CD4-positive, alpha-beta T cell treated with Interleukin-21 for 1 hour (primary cell): ENCODE measurements around the gene MARK3.

Source experiments
- DNase-seq: peaks from one replicate; pipeline ENCODE4 v3.0.0-alpha.2; 2020

MARK3 gene

DNA sequence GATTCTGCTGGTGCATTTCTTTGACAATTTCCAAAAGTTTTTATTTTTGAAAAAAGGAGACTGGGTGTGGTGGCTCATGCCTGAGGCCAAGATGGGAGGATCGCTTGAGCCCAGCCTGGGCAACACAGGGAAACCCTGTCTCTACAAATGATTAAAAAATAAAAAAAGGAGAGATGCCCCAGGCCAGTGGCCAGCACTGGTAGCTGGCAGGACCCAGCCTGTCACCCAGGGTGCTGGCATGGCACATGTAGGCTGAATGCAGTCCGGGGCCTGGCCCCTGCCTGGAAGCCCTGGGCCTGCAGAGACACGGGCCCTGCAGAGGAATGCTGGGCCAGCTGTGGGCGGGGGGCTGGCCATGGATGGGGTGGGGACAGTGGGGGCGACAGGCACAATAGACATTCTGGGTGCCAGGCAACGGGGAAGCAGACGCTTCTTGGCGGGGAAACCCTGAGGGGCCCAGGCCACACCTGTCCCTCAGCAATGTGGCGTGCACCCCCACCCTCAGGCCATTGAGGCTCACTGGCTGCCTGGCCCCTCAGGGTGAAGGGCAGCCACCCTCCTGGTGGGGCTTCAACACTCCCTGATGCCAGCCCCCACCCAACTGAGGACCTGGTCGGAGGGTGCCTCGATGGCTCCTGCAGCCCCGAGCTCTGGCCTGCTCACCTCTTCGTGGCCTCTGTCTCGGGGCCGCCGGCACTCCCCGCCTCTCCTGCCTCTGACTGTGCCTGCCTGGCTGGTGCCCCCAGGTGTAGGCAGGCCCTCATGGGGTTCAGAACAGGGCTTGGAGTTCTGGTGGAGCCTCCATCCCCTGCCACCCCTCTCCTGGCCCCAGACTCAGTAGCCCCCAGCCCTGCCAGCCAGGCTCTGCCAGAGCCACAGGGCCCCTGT, 155.8 kb downstream of the MARK3 start:
- no peak for DNase-seq

DNA sequence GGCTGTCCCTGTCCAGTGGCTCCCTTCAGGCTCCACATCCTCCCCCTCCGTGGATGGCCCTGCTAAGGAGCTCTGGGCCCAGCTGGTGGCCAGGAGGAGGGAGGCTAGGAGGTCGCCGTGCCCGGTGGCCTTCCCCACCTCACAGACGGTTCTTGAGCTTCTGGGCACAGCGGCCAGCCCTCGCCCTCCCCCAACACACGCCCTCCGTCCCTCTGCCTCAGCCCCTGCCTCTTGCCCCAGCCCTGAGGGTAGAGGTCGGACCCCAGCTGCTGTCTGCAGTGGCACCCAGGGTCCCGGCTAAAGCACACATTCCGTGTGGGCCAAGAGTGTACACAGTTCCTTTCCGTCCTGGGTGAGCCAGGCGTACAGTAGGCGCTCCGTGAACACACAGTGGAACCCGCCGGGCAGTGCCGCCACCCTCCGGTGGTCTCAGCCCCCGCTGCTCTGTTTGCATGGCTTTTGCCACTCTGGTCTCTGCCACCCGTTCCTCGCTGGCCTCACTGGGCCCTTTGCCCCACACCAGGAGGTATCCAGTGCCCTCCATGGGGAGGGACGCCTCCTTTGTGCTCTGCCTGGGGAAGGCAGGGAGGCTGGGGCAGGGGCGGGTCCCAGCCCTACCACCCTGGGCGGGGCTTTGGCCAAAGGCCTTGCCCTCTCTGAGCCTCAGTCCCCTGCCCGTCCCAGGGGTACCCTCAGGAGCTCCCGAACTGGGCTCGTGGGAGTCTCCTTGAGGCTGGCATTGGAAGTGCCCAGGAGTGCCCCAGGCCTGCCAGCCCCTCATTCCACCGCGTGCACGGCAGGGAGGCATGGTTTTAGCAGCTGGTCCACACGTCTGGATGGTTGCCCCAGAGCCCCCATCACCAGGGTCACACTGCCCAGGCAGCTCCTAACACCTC, 156.7 kb downstream of the MARK3 start:
- DNase-seq = no peak

DNA sequence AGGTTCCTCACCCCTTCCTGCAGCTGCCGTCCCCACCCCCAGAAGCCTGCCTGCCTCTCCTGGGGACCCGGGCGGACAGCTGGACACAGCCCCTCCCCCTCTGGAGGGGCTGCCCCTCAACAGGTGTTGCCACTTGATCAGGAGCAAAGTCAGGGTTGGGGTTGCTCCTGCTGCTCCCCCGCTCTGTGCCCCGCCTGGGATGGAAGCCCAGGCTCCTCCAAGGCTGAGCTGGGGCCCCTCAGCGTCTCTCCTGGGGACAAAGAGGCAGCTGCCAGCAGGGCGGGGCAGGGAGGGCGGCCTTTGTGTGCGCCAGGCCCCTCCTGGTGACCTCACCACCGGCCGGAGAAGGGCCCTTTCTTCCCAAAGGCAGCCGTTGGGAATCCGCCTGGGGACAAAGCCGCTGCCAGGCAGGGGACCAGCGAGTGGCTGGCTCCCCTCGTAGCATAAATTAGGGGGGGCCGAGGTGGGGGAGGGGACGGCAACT, 157.4 kb downstream of the MARK3 start:
- no peak for DNase-seq

DNA sequence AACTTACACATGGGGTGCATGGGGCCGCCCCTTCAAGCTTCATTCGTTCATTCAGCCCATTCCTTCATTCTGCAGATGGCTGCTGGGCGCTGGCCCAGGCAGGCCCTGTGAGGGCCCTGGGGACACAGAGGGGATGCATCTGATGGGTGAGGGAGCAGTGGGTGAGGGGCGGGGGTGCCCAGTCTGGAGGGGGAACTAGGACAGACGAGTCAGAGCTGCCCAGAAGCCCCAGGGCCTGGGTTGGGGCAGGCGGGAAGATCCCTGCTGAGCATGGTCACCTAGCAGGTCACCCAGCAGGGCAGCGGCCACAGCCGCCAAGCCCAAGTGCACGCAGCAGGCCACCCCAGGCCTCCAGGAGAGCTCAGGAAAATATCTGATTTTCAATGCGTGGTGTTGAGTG, 157.9 kb downstream of the MARK3 start:
- no peak for DNase-seq

- no peak for DNase-seq
These were observed 158.6 kb downstream of the MARK3 start for GRCh38 chr14:103543721-103544387.

- DNase-seq = no peak
These were observed 159.4 kb downstream of the MARK3 start for GRCh38 chr14:103544388-103545218.

- DNase-seq = no peak
These were observed 160.2 kb downstream of the MARK3 start for GRCh38 chr14:103545219-103545914.

DNA sequence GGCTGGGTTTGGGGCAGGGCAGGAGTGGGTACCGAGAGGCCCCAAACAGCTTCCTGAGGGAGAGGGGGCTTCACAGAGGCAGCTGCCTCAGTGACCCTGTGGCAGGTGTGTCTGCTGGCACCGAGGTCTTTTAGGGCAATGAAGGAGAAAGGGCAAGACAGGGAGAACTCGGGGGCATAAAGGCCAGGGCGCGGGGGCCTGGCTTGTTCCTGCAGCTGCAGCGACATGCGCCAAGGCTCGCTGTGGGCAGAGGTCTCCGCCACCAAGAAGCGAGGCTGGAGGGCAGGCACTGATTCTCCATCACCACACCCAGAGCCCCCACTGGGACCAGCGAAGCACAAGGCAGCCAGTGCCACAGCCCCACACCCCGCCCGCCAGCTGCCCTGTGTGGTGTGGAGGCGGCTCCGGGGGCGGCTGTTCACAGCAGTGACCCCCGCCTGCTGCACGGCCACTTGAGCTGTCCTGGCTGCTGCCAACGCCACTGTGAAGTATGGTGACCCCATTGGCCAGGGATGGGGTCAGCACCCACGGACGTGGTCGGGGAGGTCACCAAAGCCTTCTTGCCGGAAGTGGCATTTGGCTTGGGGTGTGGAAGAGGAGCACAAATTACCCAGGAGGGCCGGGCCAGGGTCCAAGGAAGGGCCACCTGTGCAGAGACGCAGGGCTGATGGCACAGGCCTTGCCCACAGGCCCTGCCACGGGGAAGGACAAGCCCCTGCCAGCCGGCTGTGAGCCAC, 160.9 kb downstream of the MARK3 start:
- DNase-seq = no peak

DNA sequence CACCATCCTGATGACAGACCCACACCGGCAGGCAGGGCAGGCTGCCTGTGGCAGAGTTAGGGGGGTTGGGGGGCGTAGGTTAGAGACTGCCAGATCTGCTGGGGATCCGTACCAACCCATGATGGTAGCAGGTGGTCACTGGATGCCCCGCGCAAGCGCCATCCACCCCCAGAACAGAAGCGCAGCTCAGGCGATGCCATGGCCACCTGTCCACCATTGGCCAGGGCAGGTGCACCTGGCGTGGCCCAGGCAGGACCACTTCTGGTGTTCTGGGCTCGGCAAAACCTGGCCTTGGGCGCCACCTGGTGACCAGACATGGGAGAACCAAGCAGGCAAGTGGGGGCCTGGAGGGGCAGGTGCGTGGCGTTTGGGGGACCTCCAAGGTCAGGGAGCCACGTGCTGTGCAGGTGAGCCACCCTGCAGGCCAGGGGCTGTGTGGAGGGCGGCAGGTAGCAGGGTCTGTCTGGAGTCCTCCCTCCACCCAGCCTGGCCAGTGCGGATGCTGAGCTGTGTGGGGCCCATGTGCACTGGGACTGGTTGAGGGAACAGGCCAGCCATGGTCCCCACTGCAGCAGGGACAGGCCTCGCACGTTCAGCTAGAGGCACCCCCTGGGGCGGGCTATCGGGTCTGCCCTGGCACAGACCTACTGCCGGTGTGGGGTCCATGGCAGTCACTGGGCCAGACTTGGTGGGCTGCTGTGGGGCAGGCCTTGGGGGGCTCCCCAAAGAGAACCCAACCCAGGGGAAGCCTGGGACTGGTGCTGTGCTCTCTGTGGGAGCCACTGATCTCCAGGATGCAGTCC, 161.6 kb downstream of the MARK3 start:
- DNase-seq = peak; percentile 79

DNA sequence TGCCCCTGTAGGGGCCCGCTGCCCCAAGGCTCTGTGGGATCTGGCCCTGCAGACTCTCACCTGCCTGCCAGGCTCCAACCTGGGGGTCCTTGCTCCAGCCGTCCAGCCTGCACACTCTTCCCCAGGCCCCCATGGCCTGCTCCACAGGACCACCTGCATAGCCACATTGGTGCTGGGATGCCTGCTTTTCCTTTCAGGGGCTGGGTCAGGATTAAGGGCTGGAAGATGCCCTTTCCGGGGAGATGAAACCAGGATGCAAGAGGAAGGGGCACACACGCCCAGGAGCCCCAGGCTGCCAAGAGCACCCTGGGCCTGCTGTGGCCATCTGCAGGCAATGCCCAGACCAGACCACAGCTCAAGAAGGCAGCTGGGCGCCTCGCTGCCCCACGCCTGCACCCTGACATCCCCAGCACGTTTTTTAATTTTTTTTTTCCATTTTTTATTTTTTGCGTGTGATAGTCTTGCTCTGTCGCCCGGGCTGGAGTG, 162.3 kb downstream of the MARK3 start:
- no peak for DNase-seq

- DNase-seq = no peak
These were observed 162.8 kb downstream of the MARK3 start for GRCh38 chr14:103547941-103548462.

DNA sequence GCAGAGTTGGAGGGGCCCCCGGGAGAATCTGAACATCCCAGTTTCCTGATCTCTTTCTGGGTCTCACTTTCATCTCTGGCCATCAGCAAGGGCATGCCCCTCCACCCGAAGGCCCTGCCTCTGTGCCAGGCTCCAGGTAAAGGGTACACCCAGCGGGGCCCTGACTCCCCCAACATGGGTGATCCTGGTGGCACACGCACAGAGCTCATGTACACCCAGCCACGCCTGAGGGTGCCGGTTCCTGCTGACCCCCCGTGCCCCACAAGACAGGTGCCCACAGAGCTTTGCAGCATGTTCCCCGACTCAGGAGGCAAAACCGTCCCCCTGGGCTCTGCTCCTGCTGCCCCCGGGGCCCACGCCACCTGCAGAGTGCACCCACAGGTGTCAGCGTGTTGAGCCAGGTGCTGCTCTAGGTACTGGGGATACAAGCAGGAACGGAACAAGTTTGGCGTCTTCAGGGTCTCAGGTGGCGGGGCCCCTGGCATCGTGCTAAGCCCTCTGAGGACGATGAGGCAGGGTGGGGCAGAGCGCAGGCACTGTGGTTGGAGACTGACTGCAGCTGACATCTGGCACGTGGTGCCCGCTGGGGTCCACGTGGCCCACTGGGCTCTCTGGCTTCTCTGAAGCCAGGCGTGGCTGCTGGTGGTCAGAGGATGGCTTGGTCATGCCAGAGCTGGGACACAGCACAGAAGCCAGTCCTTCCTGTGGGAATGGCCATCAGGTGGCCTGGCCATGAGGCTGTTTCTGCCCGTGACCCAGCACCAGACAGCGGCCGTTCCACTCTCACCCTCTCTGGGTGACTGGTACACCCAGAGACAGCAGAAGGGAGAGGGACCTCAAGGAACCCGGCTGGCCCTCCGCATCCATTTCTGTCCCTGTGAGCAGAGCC, 163.5 kb downstream of the MARK3 start:
- DNase-seq = no peak

- no peak for DNase-seq
These were observed 164.4 kb downstream of the MARK3 start for GRCh38 chr14:103549361-103550311.

DNA sequence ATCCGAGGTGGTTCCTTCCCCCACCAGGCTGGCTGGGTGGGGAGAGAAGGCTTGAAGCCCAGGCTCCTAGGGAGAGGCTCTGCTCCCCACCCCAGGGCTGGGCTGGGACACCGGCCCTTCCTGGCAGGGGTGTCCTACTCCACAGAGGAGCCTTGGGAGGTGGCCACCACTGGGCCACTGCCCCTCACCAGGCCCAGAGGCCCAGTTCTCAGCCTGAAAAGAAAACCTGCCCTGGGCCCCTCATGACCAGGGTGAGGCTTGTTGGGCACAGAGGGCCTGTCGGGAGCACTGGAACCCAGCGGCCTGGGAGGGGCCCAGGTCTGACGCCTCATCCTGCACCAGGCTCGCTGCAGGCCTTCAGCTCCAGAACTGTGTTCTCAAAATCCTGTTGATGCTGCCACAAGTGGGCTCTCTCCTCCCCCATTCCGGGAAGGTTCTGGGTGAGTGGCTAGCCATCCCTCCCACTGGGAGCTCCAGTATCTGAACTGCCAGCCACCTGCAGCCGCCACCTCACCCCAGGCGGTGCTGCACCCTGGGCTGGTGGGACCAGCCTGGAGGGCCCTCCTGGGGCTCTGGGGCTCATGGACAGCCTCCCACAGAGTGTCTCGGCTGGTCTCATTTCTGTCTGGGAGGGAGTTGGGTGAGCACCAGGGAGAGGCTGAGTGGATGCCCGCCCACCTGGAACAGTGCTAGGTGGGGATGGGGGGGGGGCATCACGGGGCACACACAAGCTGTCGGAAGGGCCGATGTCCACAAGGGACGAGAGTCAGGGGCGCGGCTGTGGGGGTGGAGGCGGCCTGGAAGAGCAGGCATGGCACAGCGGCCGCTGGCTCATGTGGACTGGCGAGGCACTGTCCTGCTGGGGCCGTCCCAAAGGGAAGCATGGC, 165.5 kb downstream of the MARK3 start:
- DNase-seq = no peak

GRCh38 chr14:103551338-103551762, 166.1 kb downstream of the MARK3 start:
- DNase-seq = no peak
